ENCODE results near the gene RCC2. TPM values are rescaled to one million over a fixed set of nuclear protein-coding genes. Genes with fewer than 3 reads are reported as not detected.

The RCC2 gene
- total and polyA plus RNA-seq, 2 donors from 2014 or later, result 16.1 to 46.8 TPM

- Histone ChIP-seq H3K4me3 (ENCODE audit: low read length in 3 of 3) (no peak overlapping the region), H3K4me1 (ENCODE audit: control insufficient read depth in 2 of 3, insufficient read depth in 2 of 3, low read depth in 1 of 3, low read length in 3 of 3) (peaks cover 0 to 8% (median 7%) of the 10 kb centered on the region in 3 donors), H3K27ac (ENCODE audit: low read depth in 2 of 2, low read length in 2 of 2) (no peak overlapping the region), H3K27me3 (ENCODE audit: control insufficient read depth, insufficient read depth, low read length) (no peaks in the 10 kb centered on the region), H3K36me3 (ENCODE audit: control insufficient read depth in 2 of 3, insufficient read depth in 3 of 3, low read length in 3 of 3) (peaks cover 0 to 8% (median 5%) of the 10 kb centered on the region in 3 donors), H3K9ac (ENCODE audit: low read length in 3 of 3) (no peak overlapping the region), H3K9me3 (ENCODE audit: control insufficient read depth in 2 of 3, insufficient read depth in 1 of 3, low read length in 3 of 3) (no peaks in the 10 kb centered on the region)
- FAIRE-seq (no peak), DNase-seq (peak in 1 of 5 donors; percentile 48)
- TF ChIP-seq CTCF (IDR thresholded peaks at IDR 0.05; ENCODE audit: borderline replicate concordance, extremely low read depth, insufficient read depth), result no peak
- intact Hi-C loops (cut with DNase I), result no loop called here
Observed at GRCh38 chr1:17433261-17433660, 6.2 kb downstream of the RCC2 start.

DNA sequence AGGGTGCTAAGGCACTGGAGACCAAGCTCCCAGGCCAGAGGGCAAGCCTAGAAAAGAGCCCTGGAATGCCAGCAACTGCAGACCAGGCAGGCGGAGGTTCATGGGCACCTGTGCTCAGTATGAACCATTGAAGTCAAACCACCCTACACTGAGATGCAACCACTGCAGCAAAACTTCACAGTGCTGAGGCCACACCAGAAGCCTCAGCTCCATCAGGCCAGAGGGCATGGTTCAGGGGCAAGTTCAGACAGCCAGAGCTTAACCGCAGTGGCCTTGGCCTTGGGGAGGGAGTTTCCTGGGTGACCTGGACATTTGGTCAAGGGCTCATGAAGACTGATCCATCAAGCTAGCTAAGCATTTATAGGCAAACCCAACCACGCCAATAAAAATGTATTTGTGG, 7.1 kb downstream of the RCC2 start:
- Histone ChIP-seq H3K4me1 (ENCODE audit: control insufficient read depth in 2 of 3, insufficient read depth in 2 of 3, low read depth in 1 of 3, low read length in 3 of 3) (peaks cover 0 to 8% (median 7%) of the 10 kb centered on the region in 3 donors), H3K27ac (ENCODE audit: low read depth in 2 of 2, low read length in 2 of 2) (no peak overlapping the region), H3K4me3 (ENCODE audit: low read length in 3 of 3) (no peak overlapping the region), H3K9me3 (ENCODE audit: control insufficient read depth in 2 of 3, insufficient read depth in 1 of 3, low read length in 3 of 3) (no peaks in the 10 kb centered on the region), H3K27me3 (ENCODE audit: control insufficient read depth, insufficient read depth, low read length) (no peaks in the 10 kb centered on the region), H3K9ac (ENCODE audit: low read length in 3 of 3) (no peak overlapping the region), H3K36me3 (ENCODE audit: control insufficient read depth in 2 of 3, insufficient read depth in 3 of 3, low read length in 3 of 3) (peaks cover 0 to 13% (median 5%) of the 10 kb centered on the region in 3 donors)
- no peak for TF ChIP-seq CTCF (IDR thresholded peaks at IDR 0.05; ENCODE audit: borderline replicate concordance, extremely low read depth, insufficient read depth)
- FAIRE-seq, result no peak
- intact Hi-C loops (cut with DNase I), result no loop called here
- no peak for DNase-seq

DNA sequence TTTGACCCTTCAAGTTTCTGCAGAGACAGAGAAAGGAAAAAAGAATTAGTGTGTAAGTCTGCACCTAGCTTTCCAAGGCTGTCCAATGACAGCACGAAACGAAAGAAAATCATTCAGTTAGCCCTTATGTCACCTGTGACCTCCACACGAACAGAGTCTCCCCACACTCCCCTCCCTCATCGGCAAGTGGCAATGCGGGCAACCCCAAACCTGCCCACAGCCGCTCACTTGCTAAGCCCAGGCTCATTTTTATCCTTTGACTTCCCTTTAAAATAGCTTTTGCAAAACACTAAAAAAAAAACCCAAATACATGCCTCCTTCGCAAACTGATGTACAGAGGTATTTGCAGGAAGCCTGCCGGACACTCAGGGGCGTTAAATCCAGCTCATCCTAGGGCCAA, 10.3 kb downstream of the RCC2 start:
- Histone ChIP-seq H3K9me3 (ENCODE audit: control insufficient read depth in 2 of 3, insufficient read depth in 1 of 3, low read length in 3 of 3) (no peaks in the 10 kb centered on the region), H3K9ac (ENCODE audit: low read length in 3 of 3) (no peak overlapping the region), H3K27ac (ENCODE audit: low read depth in 2 of 2, low read length in 2 of 2) (no peak overlapping the region), H3K36me3 (ENCODE audit: control insufficient read depth in 2 of 3, insufficient read depth in 3 of 3, low read length in 3 of 3) (peaks cover 5 to 18% (median 12%) of the 10 kb centered on the region in 3 donors), H3K27me3 (ENCODE audit: control insufficient read depth, insufficient read depth, low read length) (no peaks in the 10 kb centered on the region), H3K4me1 (ENCODE audit: control insufficient read depth in 2 of 3, insufficient read depth in 2 of 3, low read depth in 1 of 3, low read length in 3 of 3) (no peaks in the 10 kb centered on the region), H3K4me3 (ENCODE audit: low read length in 3 of 3) (no peak overlapping the region)
- no peak for TF ChIP-seq CTCF (IDR thresholded peaks at IDR 0.05; ENCODE audit: borderline replicate concordance, extremely low read depth, insufficient read depth)
- DNase-seq (peak in 1 of 5 donors; percentile 3), FAIRE-seq (no peak)
- intact Hi-C loops (cut with DNase I), result no loop called here

Measured in kidney (tissue), 14 donors.